Sigmoid colon (tissue), 4 donors: ENCODE results near the gene PCCB.

Source experiments
- POLR2A ChIP-seq, 2 donors: fragments of 450-650 bp; IDR thresholded peaks; one replicate each; pipeline ENCODE4 v1.6.1; 2016; ENCODE audit warnings: antibody characterized with exemption in 2 of 2, mild to moderate bottlenecking in 2 of 2, moderate library complexity in 2 of 2
- POLR2AphosphoS5 ChIP-seq, 4 donors: sonication (generic); formaldehyde crosslinking; IDR thresholded peaks; one replicate each; pipeline ENCODE4 v1.6.1; 2017; ENCODE audit warnings: antibody characterized with exemption in 4 of 4
- TF ChIP-seq, protein P1 (sequence below), 4 experiments: fragments of 450-650 bp in 3 of 4; fragments of 200-600 bp in 1 of 4; IDR thresholded peaks; one replicate each; pipeline ENCODE4 v1.5.1; 2016 to 2019; ENCODE audit warnings: antibody characterized with exemption in 4 of 4, mild to moderate bottlenecking in 3 of 4, moderate library complexity in 2 of 4

DNA sequence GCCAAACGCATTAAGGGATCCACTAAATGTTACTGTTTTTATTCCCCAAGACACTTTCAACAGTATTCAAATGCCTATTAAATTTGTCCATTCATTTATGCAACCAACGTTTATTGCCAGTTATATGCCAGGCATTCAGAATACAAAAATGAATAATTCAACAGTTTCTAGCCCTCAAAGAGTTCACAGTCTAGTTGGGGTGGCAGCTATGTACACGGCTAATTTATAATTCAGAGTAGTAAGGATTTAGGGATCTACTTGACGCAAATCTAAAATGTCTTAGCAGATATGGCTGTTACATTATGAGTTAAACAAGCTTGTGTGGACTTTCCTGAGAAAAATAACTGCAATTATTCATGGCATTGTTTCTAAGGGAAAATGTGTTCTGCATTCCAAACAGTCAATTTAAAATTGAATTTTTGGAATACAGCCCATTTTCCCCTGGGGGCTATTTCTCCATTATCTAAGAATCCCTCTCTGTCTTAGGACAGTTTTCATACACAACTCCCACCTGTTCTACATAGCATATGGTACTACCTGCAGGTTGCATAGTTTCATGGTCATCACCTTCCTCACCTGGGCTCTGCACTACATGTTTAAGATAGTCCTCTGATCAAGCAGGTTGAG is 42.5 kb upstream of the PCCB start:
- TF ChIP-seq, protein P1, sequence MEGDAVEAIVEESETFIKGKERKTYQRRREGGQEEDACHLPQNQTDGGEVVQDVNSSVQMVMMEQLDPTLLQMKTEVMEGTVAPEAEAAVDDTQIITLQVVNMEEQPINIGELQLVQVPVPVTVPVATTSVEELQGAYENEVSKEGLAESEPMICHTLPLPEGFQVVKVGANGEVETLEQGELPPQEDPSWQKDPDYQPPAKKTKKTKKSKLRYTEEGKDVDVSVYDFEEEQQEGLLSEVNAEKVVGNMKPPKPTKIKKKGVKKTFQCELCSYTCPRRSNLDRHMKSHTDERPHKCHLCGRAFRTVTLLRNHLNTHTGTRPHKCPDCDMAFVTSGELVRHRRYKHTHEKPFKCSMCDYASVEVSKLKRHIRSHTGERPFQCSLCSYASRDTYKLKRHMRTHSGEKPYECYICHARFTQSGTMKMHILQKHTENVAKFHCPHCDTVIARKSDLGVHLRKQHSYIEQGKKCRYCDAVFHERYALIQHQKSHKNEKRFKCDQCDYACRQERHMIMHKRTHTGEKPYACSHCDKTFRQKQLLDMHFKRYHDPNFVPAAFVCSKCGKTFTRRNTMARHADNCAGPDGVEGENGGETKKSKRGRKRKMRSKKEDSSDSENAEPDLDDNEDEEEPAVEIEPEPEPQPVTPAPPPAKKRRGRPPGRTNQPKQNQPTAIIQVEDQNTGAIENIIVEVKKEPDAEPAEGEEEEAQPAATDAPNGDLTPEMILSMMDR (IDR thresholded peaks at IDR 0.05) = no peak
- TF ChIP-seq POLR2AphosphoS5 (IDR thresholded peaks at IDR 0.05) (no peak), POLR2A (IDR thresholded peaks at IDR 0.05) (no peak)
